ENCODE results near the gene ZNF529. TPM values are rescaled to one million over a fixed set of nuclear protein-coding genes. Genes with fewer than 3 reads are reported as not detected.

Gene ZNF529
- total and polyA plus RNA-seq, 2 of the 13 experiments (the other 11 are each of a cell fraction or from before 2014, with no cell fraction given), result 9.3 to 10.6 TPM

DNA sequence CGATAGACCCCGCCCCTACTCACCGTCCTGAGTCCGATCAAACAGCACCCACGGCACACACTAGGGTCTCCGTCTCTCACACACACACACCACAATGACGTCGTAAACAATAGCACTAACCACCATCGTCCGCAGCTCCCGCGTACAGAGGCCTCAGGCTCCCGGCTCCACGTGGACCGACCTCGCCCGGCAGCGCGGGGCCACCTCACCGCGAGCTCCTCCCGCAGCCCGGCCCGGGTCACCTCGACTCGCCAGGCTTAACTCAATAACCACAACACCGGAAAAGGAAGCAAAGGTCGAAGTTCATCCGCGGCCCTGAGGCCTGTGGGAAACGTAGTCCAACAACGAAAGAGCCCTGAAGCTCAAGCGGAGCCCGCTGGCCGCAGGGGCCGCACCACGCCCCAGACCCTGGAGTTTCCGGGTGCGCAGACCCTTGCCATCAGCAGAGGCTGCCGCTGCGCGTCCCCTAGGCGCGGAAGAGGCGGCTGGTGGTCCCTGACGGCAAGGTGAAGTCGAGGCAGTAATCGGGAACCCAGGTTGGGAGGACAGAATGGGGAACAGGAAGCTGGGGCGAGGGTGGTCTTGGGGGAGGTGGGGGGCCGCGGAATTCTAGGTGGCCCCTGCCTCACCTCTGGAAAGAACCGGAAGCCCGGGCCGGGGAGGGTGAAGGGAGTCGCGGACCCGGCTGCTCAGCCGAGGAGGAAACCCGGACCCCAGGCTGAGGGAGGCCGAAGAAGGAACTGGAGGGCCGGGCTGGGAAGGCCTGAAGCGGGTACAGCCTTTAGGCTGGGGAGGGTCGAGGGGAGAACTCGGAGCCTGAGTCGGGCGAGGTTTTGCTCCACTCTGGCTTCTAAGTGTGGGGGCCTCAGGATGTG lies at the start of gene ZNF529 (continued):
- TF ChIP-seq, protein P1, sequence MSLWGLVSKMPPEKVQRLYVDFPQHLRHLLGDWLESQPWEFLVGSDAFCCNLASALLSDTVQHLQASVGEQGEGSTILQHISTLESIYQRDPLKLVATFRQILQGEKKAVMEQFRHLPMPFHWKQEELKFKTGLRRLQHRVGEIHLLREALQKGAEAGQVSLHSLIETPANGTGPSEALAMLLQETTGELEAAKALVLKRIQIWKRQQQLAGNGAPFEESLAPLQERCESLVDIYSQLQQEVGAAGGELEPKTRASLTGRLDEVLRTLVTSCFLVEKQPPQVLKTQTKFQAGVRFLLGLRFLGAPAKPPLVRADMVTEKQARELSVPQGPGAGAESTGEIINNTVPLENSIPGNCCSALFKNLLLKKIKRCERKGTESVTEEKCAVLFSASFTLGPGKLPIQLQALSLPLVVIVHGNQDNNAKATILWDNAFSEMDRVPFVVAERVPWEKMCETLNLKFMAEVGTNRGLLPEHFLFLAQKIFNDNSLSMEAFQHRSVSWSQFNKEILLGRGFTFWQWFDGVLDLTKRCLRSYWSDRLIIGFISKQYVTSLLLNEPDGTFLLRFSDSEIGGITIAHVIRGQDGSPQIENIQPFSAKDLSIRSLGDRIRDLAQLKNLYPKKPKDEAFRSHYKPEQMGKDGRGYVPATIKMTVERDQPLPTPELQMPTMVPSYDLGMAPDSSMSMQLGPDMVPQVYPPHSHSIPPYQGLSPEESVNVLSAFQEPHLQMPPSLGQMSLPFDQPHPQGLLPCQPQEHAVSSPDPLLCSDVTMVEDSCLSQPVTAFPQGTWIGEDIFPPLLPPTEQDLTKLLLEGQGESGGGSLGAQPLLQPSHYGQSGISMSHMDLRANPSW (CRISPR knock-in tag; IDR thresholded peaks at IDR 0.05; ENCODE audit: borderline replicate concordance), result peak; percentile 35; the same call in 1 of the 2 replicates
- TF ChIP-seq, protein P2, sequence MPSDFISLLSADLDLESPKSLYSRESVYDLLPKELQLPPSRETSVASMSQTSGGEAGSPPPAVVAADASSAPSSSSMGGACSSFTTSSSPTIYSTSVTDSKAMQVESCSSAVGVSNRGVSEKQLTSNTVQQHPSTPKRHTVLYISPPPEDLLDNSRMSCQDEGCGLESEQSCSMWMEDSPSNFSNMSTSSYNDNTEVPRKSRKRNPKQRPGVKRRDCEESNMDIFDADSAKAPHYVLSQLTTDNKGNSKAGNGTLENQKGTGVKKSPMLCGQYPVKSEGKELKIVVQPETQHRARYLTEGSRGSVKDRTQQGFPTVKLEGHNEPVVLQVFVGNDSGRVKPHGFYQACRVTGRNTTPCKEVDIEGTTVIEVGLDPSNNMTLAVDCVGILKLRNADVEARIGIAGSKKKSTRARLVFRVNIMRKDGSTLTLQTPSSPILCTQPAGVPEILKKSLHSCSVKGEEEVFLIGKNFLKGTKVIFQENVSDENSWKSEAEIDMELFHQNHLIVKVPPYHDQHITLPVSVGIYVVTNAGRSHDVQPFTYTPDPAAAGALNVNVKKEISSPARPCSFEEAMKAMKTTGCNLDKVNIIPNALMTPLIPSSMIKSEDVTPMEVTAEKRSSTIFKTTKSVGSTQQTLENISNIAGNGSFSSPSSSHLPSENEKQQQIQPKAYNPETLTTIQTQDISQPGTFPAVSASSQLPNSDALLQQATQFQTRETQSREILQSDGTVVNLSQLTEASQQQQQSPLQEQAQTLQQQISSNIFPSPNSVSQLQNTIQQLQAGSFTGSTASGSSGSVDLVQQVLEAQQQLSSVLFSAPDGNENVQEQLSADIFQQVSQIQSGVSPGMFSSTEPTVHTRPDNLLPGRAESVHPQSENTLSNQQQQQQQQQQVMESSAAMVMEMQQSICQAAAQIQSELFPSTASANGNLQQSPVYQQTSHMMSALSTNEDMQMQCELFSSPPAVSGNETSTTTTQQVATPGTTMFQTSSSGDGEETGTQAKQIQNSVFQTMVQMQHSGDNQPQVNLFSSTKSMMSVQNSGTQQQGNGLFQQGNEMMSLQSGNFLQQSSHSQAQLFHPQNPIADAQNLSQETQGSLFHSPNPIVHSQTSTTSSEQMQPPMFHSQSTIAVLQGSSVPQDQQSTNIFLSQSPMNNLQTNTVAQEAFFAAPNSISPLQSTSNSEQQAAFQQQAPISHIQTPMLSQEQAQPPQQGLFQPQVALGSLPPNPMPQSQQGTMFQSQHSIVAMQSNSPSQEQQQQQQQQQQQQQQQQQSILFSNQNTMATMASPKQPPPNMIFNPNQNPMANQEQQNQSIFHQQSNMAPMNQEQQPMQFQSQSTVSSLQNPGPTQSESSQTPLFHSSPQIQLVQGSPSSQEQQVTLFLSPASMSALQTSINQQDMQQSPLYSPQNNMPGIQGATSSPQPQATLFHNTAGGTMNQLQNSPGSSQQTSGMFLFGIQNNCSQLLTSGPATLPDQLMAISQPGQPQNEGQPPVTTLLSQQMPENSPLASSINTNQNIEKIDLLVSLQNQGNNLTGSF (CRISPR knock-in tag; IDR thresholded peaks at IDR 0.05), result no peak
- TF ChIP-seq GPN1 (CRISPR knock-in tag; IDR thresholded peaks at IDR 0.05; ENCODE audit: borderline replicate concordance) (no peak), ZSCAN25 (CRISPR knock-in tag; IDR thresholded peaks at IDR 0.05) (no peak), DPF2 (CRISPR knock-in tag; IDR thresholded peaks at IDR 0.05; ENCODE audit: borderline replicate concordance, low read depth) (no peak), MBNL3 (CRISPR knock-in tag; conservative IDR thresholded peaks at IDR 0.05) (no peak), GTF3A (CRISPR knock-in tag; conservative IDR thresholded peaks at IDR 0.05) (no peak), ZNF619 (CRISPR knock-in tag; IDR thresholded peaks at IDR 0.05) (no peak; the same call in 1 of the 2 replicates), ZNF777 (CRISPR knock-in tag; IDR thresholded peaks at IDR 0.05) (no peak), ATF7-NPFF (CRISPR knock-in tag; IDR thresholded peaks at IDR 0.05; ENCODE audit: low read depth) (peak; percentile 79), PHF20 (CRISPR knock-in tag; IDR thresholded peaks at IDR 0.05) (peak; percentile 88)
- TF ChIP-seq, protein P3, sequence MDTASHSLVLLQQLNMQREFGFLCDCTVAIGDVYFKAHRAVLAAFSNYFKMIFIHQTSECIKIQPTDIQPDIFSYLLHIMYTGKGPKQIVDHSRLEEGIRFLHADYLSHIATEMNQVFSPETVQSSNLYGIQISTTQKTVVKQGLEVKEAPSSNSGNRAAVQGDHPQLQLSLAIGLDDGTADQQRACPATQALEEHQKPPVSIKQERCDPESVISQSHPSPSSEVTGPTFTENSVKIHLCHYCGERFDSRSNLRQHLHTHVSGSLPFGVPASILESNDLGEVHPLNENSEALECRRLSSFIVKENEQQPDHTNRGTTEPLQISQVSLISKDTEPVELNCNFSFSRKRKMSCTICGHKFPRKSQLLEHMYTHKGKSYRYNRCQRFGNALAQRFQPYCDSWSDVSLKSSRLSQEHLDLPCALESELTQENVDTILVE (CRISPR knock-in tag; IDR thresholded peaks at IDR 0.05), result peak; percentile 85; the same call in 1 of the 2 replicates
- TF ChIP-seq, protein P4, sequence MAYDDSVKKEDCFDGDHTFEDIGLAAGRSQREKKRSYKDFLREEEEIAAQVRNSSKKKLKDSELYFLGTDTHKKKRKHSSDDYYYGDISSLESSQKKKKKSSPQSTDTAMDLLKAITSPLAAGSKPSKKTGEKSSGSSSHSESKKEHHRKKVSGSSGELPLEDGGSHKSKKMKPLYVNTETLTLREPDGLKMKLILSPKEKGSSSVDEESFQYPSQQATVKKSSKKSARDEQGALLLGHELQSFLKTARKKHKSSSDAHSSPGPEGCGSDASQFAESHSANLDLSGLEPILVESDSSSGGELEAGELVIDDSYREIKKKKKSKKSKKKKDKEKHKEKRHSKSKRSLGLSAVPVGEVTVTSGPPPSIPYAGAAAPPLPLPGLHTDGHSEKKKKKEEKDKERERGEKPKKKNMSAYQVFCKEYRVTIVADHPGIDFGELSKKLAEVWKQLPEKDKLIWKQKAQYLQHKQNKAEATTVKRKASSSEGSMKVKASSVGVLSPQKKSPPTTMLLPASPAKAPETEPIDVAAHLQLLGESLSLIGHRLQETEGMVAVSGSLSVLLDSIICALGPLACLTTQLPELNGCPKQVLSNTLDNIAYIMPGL (CRISPR knock-in tag; IDR thresholded peaks at IDR 0.05; ENCODE audit: borderline replicate concordance in 1 of 2, low read depth in 1 of 2), result peak in 1 of 2 experiments; percentile 19; a peak in 1 of 4 replicates
- TF ChIP-seq, protein P5, sequence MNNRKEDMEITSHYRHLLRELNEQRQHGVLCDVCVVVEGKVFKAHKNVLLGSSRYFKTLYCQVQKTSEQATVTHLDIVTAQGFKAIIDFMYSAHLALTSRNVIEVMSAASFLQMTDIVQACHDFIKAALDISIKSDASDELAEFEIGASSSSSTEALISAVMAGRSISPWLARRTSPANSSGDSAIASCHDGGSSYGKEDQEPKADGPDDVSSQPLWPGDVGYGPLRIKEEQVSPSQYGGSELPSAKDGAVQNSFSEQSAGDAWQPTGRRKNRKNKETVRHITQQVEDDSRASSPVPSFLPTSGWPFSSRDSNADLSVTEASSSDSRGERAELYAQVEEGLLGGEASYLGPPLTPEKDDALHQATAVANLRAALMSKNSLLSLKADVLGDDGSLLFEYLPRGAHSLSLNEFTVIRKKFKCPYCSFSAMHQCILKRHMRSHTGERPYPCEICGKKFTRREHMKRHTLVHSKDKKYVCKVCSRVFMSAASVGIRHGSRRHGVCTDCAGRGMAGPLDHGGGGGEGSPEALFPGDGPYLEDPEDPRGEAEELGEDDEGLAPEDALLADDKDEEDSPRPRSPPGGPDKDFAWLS (CRISPR knock-in tag; IDR thresholded peaks at IDR 0.05; ENCODE audit: borderline replicate concordance), result no peak

All from HepG2 (cell line).